ENCODE data around the gene SULT4A1.

SULT4A1 gene

GRCh38 chr22:43858156-43858895, 4.0 kb downstream of the SULT4A1 start (continued):
- no peak for TF ChIP-seq TSHZ2 (CRISPR knock-in tag; IDR thresholded peaks at IDR 0.05)

GRCh38 chr22:43857367-43857766, 4.9 kb downstream of the SULT4A1 start:
- ATAC-seq = no peak
- TF ChIP-seq PPARA (CRISPR knock-in tag; IDR thresholded peaks at IDR 0.05; ENCODE audit: borderline replicate concordance) = no peak

- no peak for ATAC-seq
- TF ChIP-seq RARB (CRISPR knock-in tag; IDR thresholded peaks at IDR 0.05) = no peak
- no peak for TF ChIP-seq ZFP3 (CRISPR knock-in tag; IDR thresholded peaks at IDR 0.05)
- TF ChIP-seq ZC3H10 (CRISPR knock-in tag; IDR thresholded peaks at IDR 0.05) = no peak
- TF ChIP-seq OSR1 (CRISPR knock-in tag; IDR thresholded peaks at IDR 0.05) = no peak
- TF ChIP-seq CSRNP3 (CRISPR knock-in tag; IDR thresholded peaks at IDR 0.05) = no peak
- TF ChIP-seq ZNF8 (CRISPR knock-in tag; IDR thresholded peaks at IDR 0.05) = no peak
- no peak for TF ChIP-seq CSDC2 (CRISPR knock-in tag; IDR thresholded peaks at IDR 0.05)
Measured at GRCh38 chr22:43855431-43855830, 6.9 kb downstream of the SULT4A1 start.

GRCh38 chr22:43854786-43855271, 7.5 kb downstream of the SULT4A1 start:
- ATAC-seq = no peak
- no peak for TF ChIP-seq POU6F1 (CRISPR knock-in tag; IDR thresholded peaks at IDR 0.05; ENCODE audit: borderline replicate concordance, low read depth)
- TF ChIP-seq CREB5 (CRISPR knock-in tag; IDR thresholded peaks at IDR 0.05; ENCODE audit: low read depth) = no peak
- no peak for TF ChIP-seq ZNF70 (CRISPR knock-in tag; IDR thresholded peaks at IDR 0.05)
- TF ChIP-seq BACH2 (CRISPR knock-in tag; IDR thresholded peaks at IDR 0.05; ENCODE audit: borderline replicate concordance) = no peak
- TF ChIP-seq ARNTL (CRISPR knock-in tag; IDR thresholded peaks at IDR 0.05; ENCODE audit: borderline replicate concordance, low read depth) = no peak
- TF ChIP-seq ZFP30 (CRISPR knock-in tag; IDR thresholded peaks at IDR 0.05) = no peak
- no peak for TF ChIP-seq RARB (CRISPR knock-in tag; IDR thresholded peaks at IDR 0.05)
- TF ChIP-seq TSHZ2 (CRISPR knock-in tag; IDR thresholded peaks at IDR 0.05) = no peak
- TF ChIP-seq ISL1 (CRISPR knock-in tag; IDR thresholded peaks at IDR 0.05) = no peak
- no peak for TF ChIP-seq GLIS3 (CRISPR knock-in tag; IDR thresholded peaks at IDR 0.05)
- TF ChIP-seq ZC3H10 (CRISPR knock-in tag; IDR thresholded peaks at IDR 0.05) = no peak
- no peak for TF ChIP-seq ZNF565 (CRISPR knock-in tag; conservative IDR thresholded peaks at IDR 0.05; ENCODE audit: low read depth)
